ENCODE measurements around the gene PDE4D. TPM values are rescaled to one million over a fixed set of nuclear protein-coding genes. Genes with fewer than 3 reads are reported as not detected.

The PDE4D gene
- total RNA-seq, 1 donor from 2014 or later: 85.8 TPM

GRCh38 chr5:59212596-59212995 lies 680.9 kb downstream of the PDE4D start:
- intact Hi-C loops (cut with DNase I): no loop called here
- DNase-seq (no peak), ATAC-seq (no peak)
- no peak overlapping the region for H3K27ac ChIP-seq
- H3K4me3 ChIP-seq: no peak overlapping the region
- no peaks in the 10 kb centered on the region for H3K9me3 ChIP-seq
- no peak for TF ChIP-seq CTCF (IDR thresholded peaks at IDR 0.05)
- no peaks in the 10 kb centered on the region for H3K27me3 ChIP-seq
- H3K36me3 ChIP-seq: no peaks in the 10 kb centered on the region
- no peaks in the 10 kb centered on the region for H3K4me1 ChIP-seq

GRCh38 chr5:59209758-59210359 lies 683.7 kb downstream of the PDE4D start:
- H3K27me3 ChIP-seq: no peaks in the 10 kb centered on the region
- no peak for DNase-seq
- no peaks in the 10 kb centered on the region for H3K4me1 ChIP-seq
- no peak overlapping the region for H3K27ac ChIP-seq
- no peak overlapping the region for H3K4me3 ChIP-seq
- no peak for ATAC-seq
- H3K9me3 ChIP-seq: no peaks in the 10 kb centered on the region
- TF ChIP-seq CTCF (IDR thresholded peaks at IDR 0.05): no peak
- no peaks in the 10 kb centered on the region for H3K36me3 ChIP-seq
- intact Hi-C loops (cut with DNase I): no loop called here

GRCh38 chr5:59208474-59208873 lies 685.1 kb downstream of the PDE4D start:
- H3K4me3 ChIP-seq: no peak overlapping the region
- intact Hi-C loops (cut with DNase I): no loop called here
- no peaks in the 10 kb centered on the region for H3K36me3 ChIP-seq
- no peak for TF ChIP-seq CTCF (IDR thresholded peaks at IDR 0.05)
- no peaks in the 10 kb centered on the region for H3K9me3 ChIP-seq
- DNase-seq: no peak
- H3K4me1 ChIP-seq: no peaks in the 10 kb centered on the region
- no peak overlapping the region for H3K27ac ChIP-seq
- no peak for ATAC-seq
- H3K27me3 ChIP-seq: no peaks in the 10 kb centered on the region

- no peak overlapping the region for H3K4me3 ChIP-seq
- H3K9me3 ChIP-seq: no peaks in the 10 kb centered on the region
- no peaks in the 10 kb centered on the region for H3K4me1 ChIP-seq
- no peak overlapping the region for H3K27ac ChIP-seq
- ATAC-seq (no peak), DNase-seq (no peak)
- no peak for TF ChIP-seq CTCF (IDR thresholded peaks at IDR 0.05)
- H3K36me3 ChIP-seq: no peaks in the 10 kb centered on the region
- H3K27me3 ChIP-seq: no peaks in the 10 kb centered on the region
- intact Hi-C loops (cut with DNase I): no loop called here
Measured at GRCh38 chr5:59207401-59207800, 686.1 kb downstream of the PDE4D start.

GRCh38 chr5:59206132-59206581 lies 687.4 kb downstream of the PDE4D start:
- ATAC-seq (no peak), DNase-seq (no peak)
- intact Hi-C loops (cut with DNase I): no loop called here
- H3K27ac ChIP-seq: no peak overlapping the region
- H3K36me3 ChIP-seq: no peaks in the 10 kb centered on the region
- H3K4me1 ChIP-seq: no peaks in the 10 kb centered on the region
- no peaks in the 10 kb centered on the region for H3K27me3 ChIP-seq
- no peaks in the 10 kb centered on the region for H3K9me3 ChIP-seq
- no peak overlapping the region for H3K4me3 ChIP-seq
- TF ChIP-seq CTCF (IDR thresholded peaks at IDR 0.05): no peak

Data from upper lobe of right lung (tissue), 1 donor.